Inflammatory macrophage treated with lipopolysaccharide for 1 hour (primary cell): Measurements from ENCODE around the gene CATSPER3.

ENCODE experiments used
- DNase-seq, 2 donors: peaks; one replicate each; pipeline ENCODE4 v3.0.0-alpha.2; 2020 to 2022

CATSPER3 gene

DNA sequence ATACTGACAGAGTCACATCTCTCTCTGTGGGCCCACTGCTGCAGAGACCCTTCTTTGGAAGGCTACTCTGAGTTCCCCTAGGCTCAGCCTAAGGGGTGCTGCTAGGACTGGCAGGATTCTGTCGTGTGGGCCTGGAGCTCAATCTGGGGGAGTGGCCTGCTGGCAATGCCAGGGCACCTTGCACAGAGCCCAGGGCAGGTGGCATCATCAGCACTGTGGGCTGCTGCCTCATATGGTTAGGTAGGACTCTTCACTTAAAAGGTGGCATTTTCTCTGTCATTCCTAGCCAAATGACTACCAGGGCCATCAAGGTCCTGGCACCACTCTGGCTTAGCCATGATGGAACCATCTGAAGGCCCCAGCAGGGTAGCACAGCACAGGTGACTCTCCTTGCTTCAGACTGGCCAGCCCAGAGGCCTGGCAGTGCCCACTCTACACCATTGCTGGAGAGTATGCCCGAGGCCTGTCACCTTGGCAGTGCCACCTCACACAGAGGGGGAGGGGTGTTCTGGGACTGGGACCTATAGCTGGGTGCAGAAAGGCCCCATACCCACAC, 44.4 kb downstream of the CATSPER3 start:
- no peak for DNase-seq

DNA sequence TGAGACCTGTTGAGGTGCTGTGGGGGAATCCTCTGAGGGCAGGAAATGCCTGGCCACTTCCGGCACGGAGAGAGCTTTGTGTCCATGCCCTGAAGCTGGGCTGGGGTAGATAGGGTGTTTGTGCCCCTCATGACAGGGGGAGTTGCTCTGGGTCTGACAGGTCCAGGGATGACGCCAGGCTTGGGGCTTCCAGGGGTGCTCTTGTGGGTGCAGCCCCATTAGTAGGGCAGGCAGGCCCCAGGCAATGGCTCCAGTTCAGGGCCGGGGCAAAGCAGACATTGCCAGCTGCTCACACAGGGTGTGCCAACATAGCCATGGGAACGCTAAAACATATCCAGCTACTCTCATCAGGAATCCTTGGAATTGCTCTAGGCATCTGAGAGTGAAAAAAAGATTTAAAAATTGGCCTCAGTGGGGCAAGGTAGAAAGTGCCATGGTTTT, 45.3 kb downstream of the CATSPER3 start:
- no peak for DNase-seq

DNA sequence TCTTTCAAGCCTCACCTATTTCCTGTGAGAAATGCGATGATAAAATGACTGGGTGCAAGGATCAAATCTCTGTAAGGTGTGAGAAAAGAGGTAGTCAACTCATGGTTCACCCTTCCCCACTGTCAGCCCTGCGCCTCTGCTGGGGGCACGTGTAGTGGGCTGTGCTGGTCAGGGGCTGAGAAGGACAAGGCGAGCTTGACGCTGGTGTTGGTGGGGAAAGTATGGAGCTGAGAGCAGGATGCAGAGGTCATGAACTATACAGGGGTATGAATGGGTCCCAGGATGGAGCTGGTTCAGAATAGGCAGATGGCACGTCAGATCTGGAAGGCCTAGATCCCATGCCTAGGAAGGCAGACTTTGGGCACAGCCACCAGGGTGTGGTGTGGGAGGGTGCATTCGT, 45.7 kb downstream of the CATSPER3 start:
- DNase-seq: no peak

DNA sequence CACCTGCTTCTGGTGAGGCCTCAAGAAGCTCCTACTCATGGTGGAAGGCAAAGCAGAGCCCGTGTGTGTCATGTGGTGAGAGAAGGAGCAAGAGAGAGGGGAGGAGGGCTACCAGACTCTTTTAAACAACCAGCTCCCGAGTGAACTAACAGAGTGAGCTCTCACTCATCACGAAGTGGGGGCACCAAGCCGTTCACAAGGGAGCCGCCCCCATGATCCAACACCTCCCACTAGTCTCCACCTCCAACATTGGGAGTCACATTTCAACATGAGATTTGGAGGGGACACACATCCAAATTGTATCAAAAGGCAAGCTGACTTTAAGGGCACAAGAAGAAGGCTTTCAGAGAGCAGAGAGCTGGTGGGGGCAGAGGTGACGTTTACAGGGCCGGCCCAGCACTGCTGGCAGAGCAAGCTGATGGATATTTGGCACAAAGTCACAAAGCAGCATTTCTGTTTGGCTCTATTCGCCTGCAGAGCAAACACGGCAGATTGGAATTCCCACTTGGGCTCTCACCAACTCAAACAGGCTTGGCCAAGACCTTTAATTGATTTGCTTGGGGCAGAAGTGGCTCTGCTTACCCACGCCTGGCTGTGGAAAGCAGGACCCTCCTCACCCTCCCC, 46.4 kb downstream of the CATSPER3 start:
- DNase-seq: no peak

DNA sequence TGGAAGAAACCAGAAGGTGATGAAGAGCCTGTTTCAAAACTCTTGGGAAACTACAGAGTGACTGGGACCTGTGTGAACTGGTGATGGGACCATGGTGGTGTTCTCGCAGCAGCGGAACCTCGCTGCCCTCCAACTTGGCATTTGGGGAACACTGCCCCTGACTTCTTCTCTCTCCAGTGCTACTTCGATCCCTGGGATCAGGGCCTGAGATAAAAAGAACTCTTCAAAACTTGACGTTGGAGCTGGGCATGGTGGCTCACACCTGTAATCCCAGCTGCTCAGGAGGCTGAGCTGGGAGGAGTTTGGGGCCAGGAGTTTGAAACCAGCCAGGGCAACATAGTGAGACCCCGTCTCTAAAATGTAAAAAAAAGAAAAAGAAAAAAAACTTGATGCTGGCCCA, 48.2 kb downstream of the CATSPER3 start:
- DNase-seq: no peak

DNA sequence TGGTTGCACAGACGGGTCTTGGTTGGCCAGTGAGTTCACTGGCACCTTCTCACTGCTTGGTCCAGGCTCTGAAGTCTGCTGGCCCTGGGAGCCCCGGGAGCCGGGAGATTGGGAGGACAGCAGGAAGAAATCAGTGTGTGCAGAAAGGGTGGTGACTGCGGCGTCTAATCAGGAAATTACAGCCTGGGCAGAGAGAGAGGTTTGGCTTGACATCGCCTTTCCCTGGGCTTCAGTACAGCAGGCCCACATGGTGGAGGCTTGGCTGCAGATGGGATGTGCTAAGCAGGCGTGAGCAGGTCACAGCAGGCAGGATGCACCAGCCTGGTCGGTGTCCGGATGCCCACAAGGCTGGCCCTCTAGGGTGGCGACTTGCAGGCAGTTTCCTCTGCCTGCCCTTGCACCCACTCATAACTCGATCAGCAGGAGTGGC, 49.2 kb downstream of the CATSPER3 start:
- no peak for DNase-seq

DNA sequence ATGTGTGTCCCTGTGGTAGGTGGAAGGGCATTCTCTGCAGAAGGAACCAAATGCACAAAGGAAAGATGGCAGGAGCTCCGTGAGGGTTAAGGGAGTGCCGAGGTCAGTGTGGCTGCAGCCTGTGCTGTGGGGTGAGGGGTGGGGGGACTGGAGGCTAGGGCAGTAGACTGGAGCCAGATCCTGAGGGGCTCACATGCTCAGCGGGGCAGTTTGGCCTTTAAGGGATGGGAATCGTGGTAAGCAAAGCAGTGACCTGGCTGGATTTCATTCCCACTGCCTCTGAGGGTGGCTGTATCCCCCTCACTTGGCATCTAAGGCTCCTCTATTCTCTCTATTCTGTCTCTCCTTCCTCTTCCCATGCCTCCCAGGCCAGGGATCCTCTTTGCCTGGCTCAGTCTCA, 50.8 kb downstream of the CATSPER3 start:
- DNase-seq: no peak

DNA sequence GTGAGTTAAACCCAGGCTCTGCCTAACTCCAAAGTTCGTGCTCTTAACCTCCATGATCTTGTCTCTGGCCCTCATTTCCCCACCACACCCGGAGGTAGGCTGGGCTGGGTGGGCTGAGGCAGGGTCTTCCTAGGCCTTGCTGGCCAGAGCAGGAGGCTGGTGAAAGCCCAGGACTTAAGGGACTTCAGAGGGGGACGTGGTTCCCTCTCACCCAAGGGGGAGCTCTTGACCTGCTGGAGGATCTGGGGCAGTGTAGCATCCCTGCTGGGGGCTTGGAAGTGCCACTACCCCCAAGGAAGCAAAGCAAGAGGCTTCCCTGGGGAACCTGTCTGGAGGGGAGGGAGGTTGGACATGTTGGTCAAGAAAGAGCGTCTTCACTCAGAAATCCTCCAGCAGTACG, 51.6 kb downstream of the CATSPER3 start:
- no peak for DNase-seq

DNA sequence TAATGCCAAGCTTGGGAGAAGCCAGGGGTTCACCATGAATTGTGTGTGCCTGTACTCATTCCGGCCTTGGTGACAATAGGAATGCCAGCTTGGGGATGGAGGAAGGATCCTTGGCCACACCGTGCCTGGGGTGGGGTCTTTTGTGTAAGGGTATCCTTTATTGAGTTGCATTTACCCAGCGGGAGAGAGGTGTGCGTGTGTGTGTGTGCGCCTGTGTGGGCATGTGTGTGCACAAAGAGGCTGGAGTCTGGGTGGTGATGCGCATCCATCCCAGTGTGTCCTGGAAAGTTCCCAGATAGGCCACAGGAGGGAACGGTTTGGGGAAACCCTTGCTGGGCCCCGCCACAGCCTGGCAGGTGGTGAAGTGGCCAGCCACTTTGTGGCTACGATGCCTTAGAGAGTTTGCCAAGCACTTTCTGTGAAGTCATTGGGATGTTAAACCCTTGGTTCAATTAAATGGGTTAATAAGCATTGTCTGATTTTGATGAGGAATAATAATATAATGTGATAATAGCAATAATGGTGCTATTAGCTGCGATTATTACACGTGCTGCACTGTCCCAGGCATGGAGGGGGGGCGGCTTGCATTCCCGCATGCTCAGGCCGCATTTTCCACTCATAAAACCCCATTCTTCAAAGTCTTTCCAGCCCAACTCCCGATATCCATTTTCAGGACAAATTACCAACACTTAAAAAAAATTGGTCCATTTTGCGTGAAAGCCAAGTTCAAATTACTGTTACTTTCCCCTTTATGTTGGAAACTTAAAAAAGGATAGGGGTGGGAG, 52.6 kb downstream of the CATSPER3 start:
- DNase-seq: no peak

DNA sequence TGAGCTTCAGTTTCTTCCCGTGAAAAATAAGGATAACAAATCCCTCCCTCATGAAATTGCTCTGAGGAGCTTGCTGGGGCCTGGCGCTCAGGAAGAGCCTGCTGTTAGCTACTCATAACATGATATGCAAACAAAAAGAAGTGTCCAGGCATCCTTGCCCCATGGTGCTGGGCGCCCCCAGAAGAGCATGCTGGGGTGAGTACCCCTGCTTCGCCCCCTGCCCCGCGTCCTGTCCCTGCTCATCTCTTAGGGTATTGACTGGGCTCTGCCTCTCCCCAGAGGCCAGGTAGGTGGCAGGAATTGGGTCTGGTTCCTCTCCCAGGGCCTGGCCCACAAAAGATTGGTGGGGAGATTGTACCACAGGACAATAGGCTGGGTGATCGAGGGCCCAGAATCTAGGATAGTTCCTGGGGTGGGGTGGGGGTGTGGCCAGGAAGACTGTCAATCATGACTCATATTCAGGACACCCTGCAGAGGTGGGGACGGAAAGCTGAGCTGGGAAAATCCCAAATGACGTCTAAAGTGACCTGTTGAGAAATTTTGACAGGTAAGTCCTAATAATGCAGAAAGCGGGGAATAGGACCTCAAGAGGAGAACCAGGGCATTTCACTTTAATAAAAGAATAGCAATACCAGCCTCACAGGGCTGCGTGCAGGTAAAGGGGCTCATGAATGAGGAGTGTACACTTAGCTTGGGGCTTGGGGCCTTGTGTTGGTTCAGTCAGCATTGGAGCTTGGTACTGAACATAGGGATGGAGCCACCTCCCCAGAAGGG, 57.4 kb downstream of the CATSPER3 start:
- no peak for DNase-seq

DNA sequence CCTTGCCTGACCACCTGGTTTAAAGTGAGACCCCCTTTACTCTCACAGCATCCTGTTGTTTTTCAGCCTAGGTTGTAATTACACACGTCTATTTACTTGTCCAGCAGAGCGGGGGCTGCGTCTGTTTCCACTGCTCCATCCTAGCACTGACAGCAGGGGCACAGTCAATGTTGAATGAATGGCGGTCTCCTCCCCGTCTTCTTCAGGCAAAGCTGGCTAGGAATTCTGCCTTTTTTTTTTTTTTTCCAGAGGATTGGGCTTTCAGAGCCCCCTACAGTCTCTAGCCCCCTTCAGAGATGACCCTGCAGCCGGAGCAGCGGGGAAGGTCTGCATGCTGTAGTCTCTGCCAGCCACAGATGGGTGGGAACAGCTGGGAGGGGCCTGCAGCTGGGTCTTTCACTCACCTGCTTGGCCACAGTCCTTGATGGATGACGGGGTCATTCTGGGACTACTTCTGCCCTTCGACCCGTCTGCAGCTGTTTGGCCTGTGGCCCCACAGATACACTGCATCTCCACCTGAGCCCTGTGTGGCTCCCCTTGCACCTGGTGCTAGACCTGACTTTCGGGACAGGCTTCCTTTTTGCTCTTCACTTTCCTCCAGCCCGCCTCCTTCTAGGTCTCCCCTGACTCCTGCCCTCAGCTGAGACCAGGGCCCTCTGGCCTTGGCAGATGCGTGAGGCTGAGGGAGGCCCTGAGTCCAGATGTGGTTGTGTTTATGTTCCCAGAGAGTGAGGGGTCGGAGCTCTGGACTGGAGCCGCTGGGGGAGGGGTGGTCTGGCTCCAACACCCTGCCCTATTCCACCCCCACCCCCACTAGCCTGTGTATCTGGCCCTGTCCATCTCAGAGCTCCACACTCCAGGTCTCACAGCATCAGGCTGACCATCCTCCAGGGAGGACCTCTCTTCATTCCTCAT, 58.3 kb downstream of the CATSPER3 start:
- no peak for DNase-seq

DNA sequence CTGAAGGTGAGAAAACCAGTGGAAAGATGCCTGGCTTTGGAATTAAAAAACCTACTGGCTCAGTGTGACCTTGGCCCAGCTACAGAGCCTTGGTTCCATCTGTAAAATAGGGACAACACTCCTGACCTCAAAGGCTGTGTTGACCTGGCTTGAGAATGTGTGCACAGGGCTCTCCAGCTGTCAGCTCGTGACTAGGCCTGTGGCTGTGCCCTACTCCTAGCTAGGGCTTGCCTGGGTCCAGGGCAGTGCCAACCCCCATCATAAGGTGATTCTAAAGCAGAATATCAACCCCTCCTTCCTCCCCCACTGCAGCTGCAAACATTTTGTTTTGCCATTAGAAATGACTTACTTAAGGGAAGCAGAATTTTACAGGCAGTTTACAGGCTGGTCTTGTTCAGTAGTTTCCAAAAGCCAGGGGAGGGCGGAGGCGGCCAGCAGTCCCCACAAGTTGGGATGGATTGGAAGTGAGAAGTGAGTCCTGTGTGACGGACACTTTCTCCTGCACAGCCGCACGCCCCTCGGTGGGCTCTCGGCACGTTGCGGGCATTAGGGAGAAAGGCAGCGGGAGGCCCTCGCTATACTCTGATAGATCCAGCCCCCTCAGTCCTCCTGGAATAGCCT, 59.0 kb downstream of the CATSPER3 start:
- DNase-seq: no peak

DNA sequence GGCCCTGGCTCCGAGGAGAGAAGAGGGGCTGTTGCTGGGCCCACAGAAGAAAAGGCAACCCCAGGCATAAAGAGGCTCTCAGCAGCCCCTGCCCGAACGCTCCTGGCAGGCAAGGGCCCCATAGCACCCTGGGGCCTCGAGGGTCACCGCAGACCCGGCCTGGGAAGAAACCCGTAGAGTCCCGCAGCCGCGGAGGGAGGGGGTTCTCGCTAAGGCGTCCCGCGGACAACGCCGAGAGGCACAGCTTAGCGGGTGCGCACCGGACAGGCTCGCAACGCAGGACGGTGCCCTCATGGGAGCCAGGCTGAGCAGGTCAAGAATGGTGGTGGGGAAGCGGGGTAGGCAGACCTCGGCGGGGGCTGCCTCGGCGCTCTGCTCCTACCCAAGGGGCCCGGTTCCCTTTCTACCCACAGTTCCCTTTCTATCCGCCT, 59.6 kb downstream of the CATSPER3 start:
- DNase-seq: no peak

DNA sequence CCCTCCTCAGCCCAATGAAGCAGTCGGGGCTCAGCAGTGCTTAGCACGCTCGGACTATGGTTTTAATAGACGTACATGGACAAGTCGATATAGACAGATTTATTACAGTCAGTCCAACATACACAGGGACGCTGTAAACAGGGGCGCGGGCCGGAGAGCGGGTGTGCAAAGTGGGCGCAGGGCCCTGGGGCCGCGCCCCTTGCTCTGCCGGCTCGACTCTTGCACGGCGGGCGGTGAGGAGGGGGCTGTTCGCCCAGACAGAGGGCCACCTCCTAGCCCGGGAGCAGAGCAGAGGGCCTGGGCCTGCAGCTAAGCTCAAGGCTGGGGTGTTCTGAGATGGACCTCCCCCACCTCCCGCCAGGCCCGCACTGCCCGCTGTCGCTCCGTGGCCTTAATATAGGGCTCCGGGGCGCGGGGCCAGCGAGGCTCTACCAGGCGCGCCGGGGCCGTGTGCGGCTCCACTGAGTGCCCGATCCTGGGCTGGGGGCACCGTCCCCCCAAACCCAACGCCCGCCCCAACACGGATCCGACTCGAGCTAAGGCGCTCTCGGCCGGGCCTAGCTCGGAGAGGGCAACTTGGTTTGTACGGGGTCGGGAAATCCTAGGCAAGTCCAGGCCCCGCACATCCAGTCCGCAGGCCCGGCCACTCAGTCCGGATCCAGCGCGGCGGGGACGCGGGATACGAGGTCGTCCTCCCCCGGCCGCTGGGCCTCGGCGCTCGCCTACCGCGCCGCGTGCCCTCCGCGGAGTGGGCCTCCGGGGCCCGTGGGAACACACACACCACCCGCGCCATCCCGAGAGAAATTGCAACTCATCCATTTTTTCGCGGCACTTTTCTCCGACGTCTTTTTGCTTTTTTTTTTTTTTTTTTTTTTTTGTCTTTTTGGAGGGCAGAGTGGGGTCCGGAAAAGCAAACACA, 60.2 kb downstream of the CATSPER3 start:
- no peak for DNase-seq

DNA sequence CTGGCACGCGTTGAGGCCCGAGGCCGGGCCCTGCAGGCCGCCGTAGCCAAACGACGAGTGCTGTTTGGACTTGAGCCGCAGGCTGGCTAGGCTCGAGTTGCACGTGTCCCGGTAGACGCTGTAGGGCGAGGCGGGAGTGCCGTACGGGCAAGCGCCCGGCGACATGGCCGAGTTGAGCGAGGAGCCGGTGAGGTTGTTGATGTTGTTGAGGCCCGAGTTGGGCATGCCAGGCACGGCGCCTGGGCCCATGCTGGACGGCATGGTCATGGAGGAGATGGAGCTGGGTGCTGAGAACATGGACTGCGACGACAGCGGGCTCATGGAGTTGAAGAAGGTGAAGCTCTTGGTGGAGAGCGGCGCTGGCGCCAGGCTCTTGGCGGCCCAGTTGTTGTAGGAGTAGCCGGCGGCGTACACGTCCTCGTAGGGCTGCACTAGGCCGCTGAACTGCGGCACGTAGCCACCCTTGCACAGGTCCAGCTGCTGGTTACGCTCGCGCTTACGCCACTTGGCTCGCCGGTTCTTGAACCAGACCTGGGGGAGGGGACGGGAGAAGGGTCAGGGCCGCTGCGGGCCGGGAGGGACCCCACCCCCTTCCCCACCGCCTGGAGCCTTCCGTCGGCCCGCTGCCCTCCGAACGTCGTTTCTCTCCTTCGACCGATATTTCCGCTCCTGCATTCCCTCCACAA, 61.2 kb downstream of the CATSPER3 start:
- no peak for DNase-seq

DNA sequence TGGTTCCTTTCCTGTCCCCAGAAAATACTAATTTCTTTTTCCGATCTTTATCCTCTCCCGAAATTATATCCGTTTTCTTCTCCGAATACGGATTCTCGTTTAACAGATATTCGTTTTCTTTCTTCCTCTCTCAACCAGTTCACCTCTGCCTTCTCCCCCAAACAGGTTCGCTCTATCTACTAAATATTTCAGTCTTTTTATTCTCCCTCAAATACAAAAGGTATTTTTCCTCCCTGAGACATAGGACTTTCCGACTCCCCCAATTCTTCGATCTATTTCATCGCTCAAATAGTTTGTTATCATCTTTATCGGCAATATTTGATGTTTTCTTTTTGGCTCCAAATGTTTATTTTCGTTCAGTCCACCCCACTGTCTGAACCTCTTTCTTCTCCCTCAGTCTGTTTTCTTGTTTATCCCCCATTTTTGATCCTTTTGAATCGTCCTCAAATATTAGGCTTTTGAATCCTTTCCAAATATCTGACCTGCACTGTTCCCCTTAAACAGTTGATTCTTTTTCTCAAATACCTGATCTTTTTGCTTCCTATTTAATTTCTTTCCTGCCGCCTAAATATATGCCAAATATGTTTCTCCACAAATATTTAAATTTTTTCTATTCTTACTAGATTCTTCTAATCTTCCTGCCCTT, 61.9 kb downstream of the CATSPER3 start:
- no peak for DNase-seq

DNA sequence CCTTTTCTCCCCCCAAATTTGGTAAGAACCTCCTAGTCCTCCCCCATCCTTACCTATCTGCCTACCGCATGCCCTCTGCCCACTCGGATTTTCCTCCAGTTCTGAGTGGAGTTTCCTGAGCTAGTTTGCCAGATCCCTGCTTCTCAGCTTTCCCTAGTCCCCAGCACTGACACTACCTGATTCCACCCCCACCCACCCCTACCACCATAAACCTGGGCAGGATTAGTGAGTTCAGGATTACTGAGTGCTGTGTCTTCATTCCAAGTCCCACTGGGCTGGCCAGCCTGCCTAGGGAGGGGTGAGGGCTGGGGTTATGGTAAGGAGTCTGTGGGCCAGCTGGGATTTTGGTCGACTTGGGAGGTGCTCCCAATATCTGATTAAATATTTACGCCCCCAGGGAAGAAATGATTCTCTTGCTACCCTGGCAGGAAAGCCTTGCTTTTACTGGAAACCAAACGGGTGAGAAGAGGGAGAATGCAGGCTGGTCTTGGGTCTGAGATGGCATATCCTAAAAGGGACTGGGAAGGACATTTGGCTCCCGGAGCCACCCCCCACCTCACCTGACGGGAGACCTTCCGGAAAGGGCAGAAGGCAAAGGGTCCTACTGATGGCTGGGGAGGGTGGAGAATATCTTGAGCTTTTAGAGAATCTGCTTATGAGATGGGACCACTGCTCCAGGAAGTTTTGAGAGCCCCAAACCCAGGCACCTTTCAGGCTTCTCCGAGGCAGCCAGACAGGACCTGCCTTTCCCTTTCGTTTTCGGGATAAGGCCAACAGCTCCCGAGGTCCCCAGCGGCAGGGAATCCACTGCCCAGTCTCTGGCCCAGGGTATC, 62.6 kb downstream of the CATSPER3 start:
- peak in 1 of 2 donors; percentile 16 for DNase-seq
